Erythroblast (primary cell): Measurements from ENCODE around the gene ZNF487.

ENCODE experiments used
- GATA1 ChIP-seq: IDR thresholded peaks from 2 replicates; pipeline ENCODE4 v1.6.1; 2011; ENCODE audit warnings: low read depth, mild to moderate bottlenecking, control low read depth, low read length, moderate library complexity
- POLR2A ChIP-seq: IDR thresholded peaks from 2 replicates; pipeline ENCODE4 v1.6.1; 2011; ENCODE audit warnings: mild to moderate bottlenecking, low read length

DNA sequence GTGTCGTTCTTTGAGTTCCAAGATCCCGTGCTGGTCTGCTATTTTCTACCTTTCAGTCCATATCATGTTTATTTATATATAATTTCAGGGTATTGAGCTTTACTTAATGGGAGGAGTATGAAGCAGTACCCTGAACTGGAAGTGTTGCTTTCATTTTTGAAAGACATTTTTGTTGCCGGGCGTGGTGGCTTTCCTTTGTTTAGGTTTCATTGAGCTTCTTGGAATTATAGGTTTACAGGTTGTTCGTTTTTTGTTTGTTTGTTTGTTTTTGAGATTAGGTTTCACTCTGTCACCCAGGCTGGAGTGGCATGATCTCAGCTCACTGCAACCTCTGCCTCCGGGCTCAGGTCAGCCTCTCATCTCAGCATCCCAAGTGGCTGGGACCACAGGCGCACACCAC, 7.4 kb downstream of the ZNF487 start:
- TF ChIP-seq GATA1, result no peak
- no peak for TF ChIP-seq POLR2A
